ENCODE measurements around the gene HIPK4. TPM values are rescaled to one million over a fixed set of nuclear protein-coding genes. Genes with fewer than 3 reads are reported as not detected.

The HIPK4 gene
- total RNA-seq, 2 donors from 2014 or later = 0.09 to 0.10 TPM

GRCh38 chr19:40397568-40397906, 7.6 kb upstream of the HIPK4 start:
- ATAC-seq = no peak
- DNase-seq = no peak
- intact Hi-C loops (cut with DNase I) = loop anchor here in 1 of 2 donors (5.0 kb wide), 1 partner anchor 40 kb away; no protein-coding TSS in a partner anchor

DNA sequence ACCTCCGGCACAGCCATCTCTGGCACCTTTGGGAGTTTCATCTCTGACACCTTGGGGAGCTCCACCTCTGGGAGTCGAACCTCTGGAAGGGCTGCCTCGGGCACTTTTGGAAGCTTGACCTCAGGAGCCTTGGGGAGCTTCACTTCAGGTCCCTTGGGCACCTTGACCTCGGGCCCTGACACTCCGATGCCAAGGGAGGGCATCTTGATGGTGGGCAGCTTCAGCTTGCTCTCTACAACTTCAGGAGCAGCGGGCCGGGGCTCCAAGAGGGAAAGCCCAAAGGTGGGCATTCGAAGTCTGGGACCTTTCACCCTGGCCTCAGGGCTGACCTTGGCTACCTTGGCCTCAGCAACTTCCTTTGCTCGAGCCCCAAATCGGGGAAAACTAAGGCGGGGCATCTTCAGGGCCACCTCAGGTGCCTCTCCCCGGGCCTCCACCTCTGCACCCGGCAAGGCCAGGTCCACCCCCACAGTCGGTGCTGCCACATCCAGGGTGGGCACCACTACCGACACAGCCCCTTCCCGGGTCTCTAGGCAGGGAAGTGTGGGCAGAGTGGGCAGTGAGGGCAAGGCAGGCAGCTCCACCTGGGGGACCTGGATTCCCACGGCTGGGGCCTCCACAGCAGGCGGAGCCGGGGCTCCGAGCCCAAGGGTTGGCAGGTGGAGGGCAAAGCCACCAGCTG, 7.0 kb upstream of the HIPK4 start:
- no peak for ATAC-seq
- no peak for DNase-seq
- intact Hi-C loops (cut with DNase I) = loop anchor here in 1 of 2 donors (5.0 kb wide), 1 partner anchor 40 kb away; no protein-coding TSS in a partner anchor

DNA sequence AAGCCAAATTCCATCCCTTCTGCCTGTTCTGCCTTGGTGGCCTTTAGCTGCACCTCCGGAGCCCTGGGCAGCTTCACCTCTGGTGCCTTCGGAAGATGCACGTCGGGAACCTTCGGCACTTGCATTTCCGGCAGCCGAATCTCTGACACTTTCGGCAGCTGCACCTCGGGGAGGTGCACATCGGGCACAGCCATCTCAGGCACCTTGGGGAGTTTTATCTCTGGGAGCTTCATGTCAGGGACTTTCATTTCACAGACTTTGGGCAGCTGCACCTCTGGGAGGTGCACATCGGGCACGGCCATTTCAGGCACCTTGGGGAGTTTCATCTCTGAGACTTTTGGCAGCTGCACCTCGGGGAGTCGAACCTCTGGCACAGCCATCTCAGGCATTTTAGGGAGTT, 6.0 kb upstream of the HIPK4 start:
- intact Hi-C loops (cut with DNase I) = loop anchor here in 1 of 2 donors (5.0 kb wide), 1 partner anchor 39 kb away; no protein-coding TSS in a partner anchor
- no peak for ATAC-seq
- no peak for DNase-seq

- intact Hi-C loops (cut with DNase I) = loop anchor here in 1 of 2 donors (5.0 kb wide), 1 partner anchor 38 kb away; no protein-coding TSS in a partner anchor
- ATAC-seq (no peak), DNase-seq (no peak)
These were observed 4.8 kb upstream of the HIPK4 start for GRCh38 chr19:40394816-40395210.

GRCh38 chr19:40393894-40394815, 4.2 kb upstream of the HIPK4 start:
- ATAC-seq = no peak
- intact Hi-C loops (cut with DNase I) = no loop called here
- DNase-seq = no peak

- intact Hi-C loops (cut with DNase I) = no loop called here
- ATAC-seq = peak; percentile 20 to 29
- DNase-seq = no peak
These were observed 3.0 kb upstream of the HIPK4 start for GRCh38 chr19:40392894-40393517.

- intact Hi-C loops (cut with DNase I) = no loop called here
- DNase-seq (no peak), ATAC-seq (no peak)
These were observed 2.1 kb upstream of the HIPK4 start for GRCh38 chr19:40392123-40392522.

DNA sequence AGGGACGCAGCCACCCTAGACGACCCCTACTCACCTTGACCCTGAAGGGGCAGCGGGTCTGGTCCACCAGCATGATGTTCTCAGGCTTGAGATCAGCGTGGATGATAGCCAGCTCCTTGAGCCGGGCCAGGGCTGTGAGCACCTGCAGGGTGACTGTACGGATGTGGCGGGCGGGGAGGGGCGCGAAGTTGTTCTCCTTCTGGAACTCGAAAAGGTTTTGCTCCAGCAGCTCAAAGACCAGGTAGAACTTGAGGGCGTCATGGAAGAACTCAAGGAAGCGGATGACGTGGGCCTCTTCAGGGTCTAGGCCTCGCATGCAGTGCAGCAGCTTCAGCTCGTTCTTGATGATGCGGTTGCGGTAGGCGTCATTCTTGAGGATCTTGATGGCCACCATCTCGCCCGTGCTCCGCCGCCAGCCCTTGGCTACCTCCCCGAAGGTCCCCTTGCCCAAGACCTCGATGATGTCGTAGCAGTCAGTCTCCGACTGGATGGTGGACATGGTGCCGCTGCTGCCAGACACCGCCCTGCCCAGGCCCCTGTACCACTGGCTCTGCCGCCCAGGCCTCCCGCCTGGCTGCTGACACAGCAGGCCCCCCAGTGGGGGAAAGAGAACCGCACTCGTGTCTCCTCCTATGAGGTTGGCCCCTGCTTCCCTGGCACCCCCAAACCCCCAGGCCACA, 437 bp downstream of the HIPK4 start:
- ATAC-seq = no peak
- DNase-seq = no peak
- intact Hi-C loops (cut with DNase I) = no loop called here

GRCh38 chr19:40388481-40388880, 1.5 kb downstream of the HIPK4 start:
- intact Hi-C loops (cut with DNase I) = no loop called here
- DNase-seq (no peak), ATAC-seq (no peak)

GRCh38 chr19:40387155-40387554, 2.8 kb downstream of the HIPK4 start:
- no peak for ATAC-seq
- DNase-seq = no peak
- intact Hi-C loops (cut with DNase I) = no loop called here

DNA sequence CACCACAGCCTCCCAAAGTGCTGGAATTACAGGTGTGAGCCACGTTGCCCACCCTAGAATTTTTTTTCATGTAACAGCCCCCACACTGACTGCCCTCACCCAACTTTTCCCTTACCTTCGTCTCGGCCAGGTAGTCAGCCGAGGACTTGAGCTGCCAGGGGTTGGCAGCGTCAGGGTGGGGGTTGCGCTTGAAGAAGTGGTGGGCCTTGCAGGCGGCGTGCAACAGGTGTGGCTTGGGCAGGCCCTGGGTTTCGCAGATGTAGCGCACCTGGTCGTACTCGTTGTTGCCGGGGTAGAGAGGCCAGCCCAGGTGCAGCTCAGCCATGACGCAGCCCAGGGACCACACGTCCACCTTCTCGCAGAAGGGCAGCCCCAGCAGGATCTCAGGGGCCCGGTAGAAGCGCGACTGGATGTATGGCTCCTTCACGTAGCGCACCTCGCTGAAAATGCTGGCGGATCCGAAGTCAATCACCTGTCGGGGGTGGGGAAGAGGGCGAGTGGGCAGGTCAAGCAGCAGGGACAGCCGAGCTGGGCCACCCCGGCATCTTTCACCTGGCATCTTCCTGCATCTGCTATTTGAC, 6.2 kb downstream of the HIPK4 start:
- ATAC-seq = no peak
- intact Hi-C loops (cut with DNase I) = no loop called here

DNA sequence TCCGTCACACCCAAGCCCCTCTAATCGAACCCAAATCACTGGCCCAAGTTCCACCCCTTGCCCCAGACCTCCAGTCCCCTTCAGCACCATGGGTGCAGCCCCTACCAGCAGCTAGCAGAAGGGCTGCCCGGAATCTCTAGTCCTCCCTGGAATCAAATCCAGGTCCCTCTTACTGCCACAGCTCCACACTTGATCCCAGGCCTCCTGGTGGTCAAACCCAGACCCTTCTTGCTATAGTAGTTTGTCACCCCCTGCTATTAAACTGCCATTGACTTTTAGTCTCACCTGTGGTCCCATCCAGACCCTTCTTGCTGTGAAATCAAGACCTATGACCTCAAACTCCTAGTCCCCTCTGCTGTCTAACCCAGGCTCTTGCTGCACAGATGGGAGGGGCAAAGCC, 8.7 kb downstream of the HIPK4 start:
- DNase-seq (no peak), ATAC-seq (no peak)
- intact Hi-C loops (cut with DNase I) = no loop called here

More for the DNA sequence above, 6.2 kb downstream of the HIPK4 start:
- DNase-seq = no peak

GRCh38 chr19:40380199-40381037, 9.6 kb downstream of the HIPK4 start:
- DNase-seq (no peak), ATAC-seq (no peak)
- intact Hi-C loops (cut with DNase I) = no loop called here

DNA sequence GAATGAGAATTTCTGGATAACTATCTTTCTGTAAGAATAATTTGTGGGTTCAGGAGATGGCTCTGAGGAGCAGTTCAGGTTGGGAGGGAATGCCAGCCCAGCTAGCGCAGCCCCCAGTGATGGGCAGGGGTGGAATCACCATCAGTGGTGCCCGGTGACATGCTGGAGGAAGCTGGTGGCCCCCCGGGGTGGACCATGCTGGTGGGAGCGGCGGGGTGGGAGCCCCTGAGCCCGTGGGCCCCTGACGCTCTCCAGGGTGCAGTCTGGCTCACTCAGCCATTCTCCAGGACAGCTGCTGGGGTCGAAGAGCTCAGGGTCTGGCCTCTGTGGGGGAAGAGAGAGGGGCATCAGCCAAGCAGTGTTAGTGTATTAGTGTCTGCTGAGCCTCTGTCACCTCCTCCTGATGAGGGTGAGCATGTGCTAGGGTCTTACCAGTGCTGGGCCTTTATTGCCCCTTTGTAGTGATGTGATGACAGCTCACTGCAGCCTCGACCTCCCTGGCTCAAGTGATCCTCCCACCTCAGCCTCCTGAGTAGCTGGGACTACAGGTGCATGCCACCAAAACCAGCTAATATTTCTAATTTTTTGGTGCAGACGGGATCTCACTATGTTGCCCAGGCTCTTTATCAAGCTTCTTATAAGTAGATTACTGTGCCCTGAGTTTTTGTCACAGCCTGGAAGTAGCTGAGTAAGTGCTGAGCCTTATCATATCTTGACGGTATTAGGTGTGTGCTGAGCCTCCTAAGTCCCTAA, 10.4 kb downstream of the HIPK4 start:
- intact Hi-C loops (cut with DNase I) = no loop called here
- ATAC-seq = no peak
- DNase-seq = no peak

- intact Hi-C loops (cut with DNase I) = no loop called here
- DNase-seq (no peak), ATAC-seq (peak in 1 of 2 donors; percentile 33)
These were observed 11.5 kb downstream of the HIPK4 start for GRCh38 chr19:40378509-40378908.

DNA sequence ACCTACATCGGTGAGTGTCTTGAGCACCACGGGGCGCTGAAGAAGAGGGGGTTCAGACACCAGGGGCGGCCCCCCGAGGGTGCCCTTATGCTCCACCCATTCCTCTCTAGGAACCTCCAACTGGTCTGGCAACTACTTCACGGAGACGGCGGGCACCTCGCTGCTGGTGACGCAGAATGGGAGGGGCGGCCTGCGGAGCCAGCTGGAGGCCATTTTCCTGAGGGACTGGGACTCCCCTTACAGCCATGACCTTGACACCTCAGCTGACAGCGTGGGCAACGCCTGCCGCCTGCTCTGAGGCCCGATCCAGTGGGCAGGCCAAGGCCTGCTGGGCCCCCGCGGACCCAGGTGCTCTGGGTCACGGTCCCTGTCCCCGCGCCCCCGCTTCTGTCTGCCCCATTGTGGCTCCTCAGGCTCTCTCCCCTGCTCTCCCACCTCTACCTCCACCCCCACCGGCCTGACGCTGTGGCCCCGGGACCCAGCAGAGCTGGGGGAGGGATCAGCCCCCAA, 12.1 kb downstream of the HIPK4 start:
- intact Hi-C loops (cut with DNase I) = no loop called here
- ATAC-seq (no peak), DNase-seq (no peak)

GRCh38 chr19:40376286-40376862, 13.6 kb downstream of the HIPK4 start:
- intact Hi-C loops (cut with DNase I) = no loop called here
- ATAC-seq (no peak), DNase-seq (no peak)
